Type B pancreatic cell (in vitro differentiated cells): ENCODE results near the gene BBC3. TPM values are rescaled to one million over a fixed set of nuclear protein-coding genes. Genes with fewer than 3 reads are reported as not detected.

Experiments used
- DNase-seq: peaks from one replicate; pipeline ENCODE4 v3.0.0; 2021; ENCODE audit warnings: mixed read lengths; ENCODE audit not compliant: unreplicated experiment; ENCODE audit errors: extremely low spot score
- H3K27ac Mint-ChIP-seq: 2 replicates; pipeline ENCODE4 v1.8.0; 2021; ENCODE audit warnings: mild to moderate bottlenecking, mixed read lengths
- H3K27me3 Mint-ChIP-seq: 2 replicates; pipeline ENCODE4 v1.8.0; 2021; ENCODE audit warnings: mixed read lengths
- H3K36me3 Mint-ChIP-seq: 2 replicates; pipeline ENCODE4 v1.8.0; 2021; ENCODE audit warnings: mixed read lengths
- H3K4me1 Mint-ChIP-seq: one replicate; pipeline ENCODE4 v1.8.0; 2021; ENCODE audit warnings: mixed read lengths; ENCODE audit not compliant: unreplicated experiment
- H3K4me3 Mint-ChIP-seq: 2 replicates; pipeline ENCODE4 v1.8.0; 2021; ENCODE audit warnings: mild to moderate bottlenecking, mixed read lengths
- H3K9me3 Mint-ChIP-seq: 2 replicates; pipeline ENCODE4 v1.8.0; 2021; ENCODE audit warnings: mixed read lengths
- CTCF ChIP-seq: fragments of 200-600 bp; sonication (generic); conservative IDR thresholded peaks from 2 replicates; pipeline ENCODE4 v1.5.0; 2021; ENCODE audit warnings: antibody characterized with exemption, mild to moderate bottlenecking
- microRNA-seq: library from miRNA; unstranded; fragments of <30 nt; microRNA quantifications from one replicate; pipeline ENCODE4, GENCODE V29; 2020
- total RNA-seq: library from RNA; stranded (reverse); gene quantifications from 2 replicates; pipeline ENCODE4 v1.2.1, GENCODE V29; 2021; ENCODE audit warnings: low replicate concordance

The BBC3 gene
- total RNA-seq, 1 donor from 2014 or later: 14.8 TPM

GRCh38 chr19:47172666-47173455, 58.1 kb downstream of the BBC3 start:
- H3K9me3 Mint-ChIP-seq: no peaks in the 10 kb centered on the region
- H3K4me1 Mint-ChIP-seq: peaks cover 8% of the 10 kb centered on the region
- TF ChIP-seq CTCF: no peak
- H3K27ac Mint-ChIP-seq: peak overlapping the region; percentile 36
- no peak overlapping the region for H3K4me3 Mint-ChIP-seq
- no peaks in the 10 kb centered on the region for H3K27me3 Mint-ChIP-seq
- DNase-seq: no peak
- peaks cover 20% of the 10 kb centered on the region for H3K36me3 Mint-ChIP-seq

Small RNAs within 50 kb of the gene (microRNA-seq; reads per million reads assigned to microRNA genes)
- gene MIR3190 (not detected), gene MIR3191 (not detected)

Other genes starting within 250 kb of the BBC3 start
- 3.6 and 6.6 TPM in 2 replicates for gene NPAS1, start 211.4 kb downstream of the BBC3 start, total RNA-seq
- 28.4 and 37.3 TPM in 2 replicates for gene TMEM160, start 182.6 kb downstream of the BBC3 start, total RNA-seq
- 59.9 and 71.4 TPM in 2 replicates for gene ZC3H4, start 117.4 kb downstream of the BBC3 start, total RNA-seq
- gene SAE1, start 100.4 kb downstream of the BBC3 start, total RNA-seq: 102 and 155 TPM in 2 replicates
- gene CCDC9, start 25.3 kb upstream of the BBC3 start, total RNA-seq: 22.4 and 29.3 TPM in 2 replicates
- 8.2 and 9.6 TPM in 2 replicates for gene INAFM1, start 43.7 kb upstream of the BBC3 start, total RNA-seq
- gene C5AR1, start 78.7 kb upstream of the BBC3 start, total RNA-seq: 0.93 and 1.0 TPM in 2 replicates
- 0.07 TPM in 1 of 2 replicates, not detected in the other for gene C5AR2, start 101.0 kb upstream of the BBC3 start, total RNA-seq
- 24.5 and 32.9 TPM in 2 replicates for gene DHX34, start 118.1 kb upstream of the BBC3 start, total RNA-seq
- 29.2 and 43.2 TPM in 2 replicates for gene MEIS3, start 188.3 kb upstream of the BBC3 start, total RNA-seq
- 1.2 and 1.3 TPM in 2 replicates for gene SLC8A2, start 240.7 kb upstream of the BBC3 start, total RNA-seq